AG04450 (cell line): ENCODE measurements around the gene LRRK1. TPM values are rescaled to one million over a fixed set of nuclear protein-coding genes. Genes with fewer than 3 reads are reported as not detected.

Experiments used
- CTCF ChIA-PET: fragments of 300-600, 350-600 bp; formaldehyde crosslinking; extraction: SDS; loops from one replicate; lab custom pipeline; 2022; ENCODE audit warnings: antibody characterized with exemption, inconsistent platforms; lab: Charles Lee
- POLR2A ChIA-PET: fragments of 350-600 bp; formaldehyde crosslinking; extraction: SDS; loops from one replicate; lab custom pipeline; 2021; ENCODE audit warnings: antibody characterized with exemption, inconsistent platforms; lab: Yijun Ruan, JAX
- DNase-seq: peaks from one replicate; pipeline ENCODE4 v3.0.0-alpha.2; 2011; ENCODE audit warnings: low read depth, low spot score
- H3K27ac ChIP-seq: one replicate; pipeline ENCODE4 v1.5.1; 2012; ENCODE audit warnings: low read depth, low read length, control low read depth
- H3K27me3 ChIP-seq: one replicate; pipeline ENCODE4 v1.6.0; 2012; ENCODE audit warnings: low read length; ENCODE audit not compliant: control insufficient read depth, insufficient read depth
- H3K4me3 ChIP-seq: 2 replicates; pipeline ENCODE4 v1.5.1; 2011; ENCODE audit warnings: mild to moderate bottlenecking, low read depth, low read length, control low read depth
- H3K9me3 ChIP-seq: 2 replicates; pipeline ENCODE4 v1.5.1; 2012; ENCODE audit warnings: low read length; ENCODE audit not compliant: control insufficient read depth, insufficient read depth
- CTCF ChIP-seq: IDR thresholded peaks from 2 replicates; pipeline ENCODE4 v1.5.1; 2011; ENCODE audit warnings: low read depth, low read length, control low read depth, inconsistent platforms
- polyA plus RNA-seq: library from polyadenylated mRNA; depleted of rRNA; stranded (reverse); fragments of >200 nt; gene quantifications from 2 replicates; pipeline ENCODE4 v1.2.3, GENCODE V29; 2011

LRRK1 gene
- polyA plus RNA-seq, 1 experiment = 5.6 TPM

- no peak overlapping the region for H3K4me3 ChIP-seq
- TF ChIP-seq CTCF = no peak
- no peak overlapping the region for H3K27ac ChIP-seq
- DNase-seq = no peak
- no peaks in the 10 kb centered on the region for H3K27me3 ChIP-seq
- H3K9me3 ChIP-seq = no peaks in the 10 kb centered on the region
- ChIA-PET POLR2A (interaction anchor here (0.6 kb wide), 1 partner anchor 32 kb away, joined by 6 read pairs; no protein-coding TSS in a partner anchor), CTCF (interaction anchor here (0.8 to 1.0 kb wide), 2 partner anchors 9 to 26 kb away, joined by 3 to 4 read pairs; no protein-coding TSS in a partner anchor)
These were observed 195.5 kb downstream of the LRRK1 start for GRCh38 chr15:101114610-101115009.

GRCh38 chr15:101115393-101115785, 196.2 kb downstream of the LRRK1 start:
- Histone ChIP-seq H3K27ac (no peak overlapping the region), H3K9me3 (no peaks in the 10 kb centered on the region), H3K4me3 (no peak overlapping the region), H3K27me3 (no peaks in the 10 kb centered on the region)
- POLR2A ChIA-PET = no interaction called here
- TF ChIP-seq CTCF = no peak
- CTCF ChIA-PET = interaction anchor here (0.6 to 0.7 kb wide), 2 partner anchors 16 to 161 kb away, joined by 3 read pairs; no protein-coding TSS in a partner anchor
- DNase-seq = no peak

GRCh38 chr15:101115786-101116680, 196.9 kb downstream of the LRRK1 start:
- TF ChIP-seq CTCF = no peak
- CTCF ChIA-PET = interaction anchor here (0.6 to 0.7 kb wide), 3 partner anchors 16 to 160 kb away, joined by 3 read pairs; no protein-coding TSS in a partner anchor
- no peak for DNase-seq

GRCh38 chr15:101116681-101116976, 197.5 kb downstream of the LRRK1 start:
- Histone ChIP-seq H3K4me3 (no peak overlapping the region), H3K9me3 (no peaks in the 10 kb centered on the region), H3K27me3 (no peaks in the 10 kb centered on the region), H3K27ac (peak overlapping the region; percentile 65)
- no peak for DNase-seq
- ChIA-PET CTCF (no interaction called here), POLR2A (interaction anchor here (1.0 kb wide), 1 partner anchor 10 kb away, joined by 4 read pairs; no protein-coding TSS in a partner anchor)
- no peak for TF ChIP-seq CTCF

More at GRCh38 chr15:101115786-101116680, 196.9 kb downstream of the LRRK1 start:
- Histone ChIP-seq H3K9me3 (no peaks in the 10 kb centered on the region), H3K4me3 (no peak overlapping the region), H3K27ac (peak overlapping the region; percentile 65), H3K27me3 (no peaks in the 10 kb centered on the region)
- POLR2A ChIA-PET = interaction anchor here (1.0 kb wide), 1 partner anchor 11 kb away, joined by 4 read pairs; no protein-coding TSS in a partner anchor

- no peaks in the 10 kb centered on the region for H3K27me3 ChIP-seq
- TF ChIP-seq CTCF = no peak
- H3K9me3 ChIP-seq = peaks cover 4% of the 10 kb centered on the region; the same call in 1 of the 2 replicates
- no peak overlapping the region for H3K4me3 ChIP-seq
- CTCF ChIA-PET = no interaction called here
- DNase-seq = no peak
- H3K27ac ChIP-seq = no peak overlapping the region
- POLR2A ChIA-PET = no interaction called here
These were observed 199.0 kb downstream of the LRRK1 start for GRCh38 chr15:101118116-101118515.
